Choroid plexus epithelial cell (primary cell): ENCODE measurements around the gene DBN1.

ENCODE experiments used
- DNase-seq: peaks from one replicate; pipeline ENCODE4 v3.0.0-alpha.2; 2010; ENCODE audit warnings: low read depth
- H3K4me3 ChIP-seq: 2 replicates; pipeline ENCODE4 v1.5.1; 2011; ENCODE audit warnings: low read depth, mild to moderate bottlenecking, control low read depth, low read length, moderate library complexity
- CTCF ChIP-seq: conservative IDR thresholded peaks from 2 replicates; pipeline ENCODE4 v1.5.1; 2011; ENCODE audit warnings: low read depth, mild to moderate bottlenecking, control low read depth, inconsistent platforms, low read length, moderate library complexity

DBN1 gene

GRCh38 chr5:177509991-177510566 is 36.6 kb upstream of the DBN1 start:
- TF ChIP-seq CTCF: no peak
- no peak for DNase-seq
- H3K4me3 ChIP-seq: no peak overlapping the region

- DNase-seq: no peak
- H3K4me3 ChIP-seq: no peak within 1 kb of the TSS
Observed at GRCh38 chr5:177509381-177509951, 36.0 kb upstream of the DBN1 start, which contains the start of gene DOK3. Gene DOK3, minus strand, starts transcription at chr5:177509826. Its CDS starts 286 bp downstream, at chr5:177509540.

DNA sequence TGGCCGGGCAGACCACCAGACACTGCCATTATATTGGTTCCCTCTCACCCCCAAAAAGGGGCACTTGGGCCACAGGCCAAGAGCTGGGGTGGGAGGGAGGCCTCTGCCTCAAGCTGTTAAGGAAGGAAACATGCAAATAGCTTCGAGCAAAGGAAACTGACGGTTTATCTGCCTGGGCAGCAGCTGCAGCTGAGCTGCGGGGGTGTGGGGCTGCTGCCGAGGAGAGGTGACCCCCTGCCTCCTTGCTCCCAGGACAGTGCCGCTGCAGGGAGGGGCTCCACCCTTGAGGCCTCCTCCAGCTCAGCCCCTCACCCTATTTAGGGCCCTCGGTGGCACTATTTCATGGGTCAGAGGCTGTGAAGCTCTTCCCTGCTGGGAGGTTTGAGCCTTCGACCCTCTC is 35.4 kb upstream of the DBN1 start:
- no peak for DNase-seq
- no peak for TF ChIP-seq CTCF
- no peak overlapping the region for H3K4me3 ChIP-seq

More at GRCh38 chr5:177509381-177509951, 36.0 kb upstream of the DBN1 start, which contains the start of gene DOK3:
- no peak for TF ChIP-seq CTCF

GRCh38 chr5:177508221-177508611 is 34.8 kb upstream of the DBN1 start:
- no peak overlapping the region for H3K4me3 ChIP-seq
- DNase-seq: no peak
- no peak for TF ChIP-seq CTCF

DNA sequence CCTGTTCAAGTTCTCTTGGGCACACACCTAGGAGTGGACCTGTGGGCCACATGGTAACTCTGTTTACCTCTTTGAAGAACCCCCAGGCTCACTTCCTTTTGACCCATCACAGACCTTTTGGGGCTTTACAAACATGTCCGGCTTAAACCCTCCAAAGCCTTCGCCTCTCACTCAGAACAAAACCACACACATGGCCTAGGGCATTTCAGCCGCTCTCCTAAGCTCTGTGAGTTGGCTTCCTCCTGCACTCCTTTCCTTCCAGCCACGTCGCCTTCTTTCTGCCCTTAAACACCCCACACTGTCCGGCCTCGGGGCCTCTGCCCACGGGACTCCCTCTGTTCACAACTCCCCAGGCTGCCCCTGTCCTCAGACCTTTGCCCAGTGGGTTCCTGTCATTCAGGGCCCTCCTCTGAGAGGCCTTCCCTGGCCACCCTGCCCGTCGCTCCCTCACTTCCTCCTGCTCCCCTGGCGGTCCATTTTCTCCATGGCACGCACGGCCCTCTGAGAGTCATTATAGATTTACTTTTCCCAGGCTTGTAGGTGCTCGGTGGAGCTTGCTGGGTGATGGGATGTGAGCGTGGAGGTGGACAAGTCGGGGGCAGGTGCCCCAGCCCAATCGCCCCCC is 34.3 kb upstream of the DBN1 start:
- H3K4me3 ChIP-seq: no peak overlapping the region
- TF ChIP-seq CTCF: no peak
- no peak for DNase-seq

DNA sequence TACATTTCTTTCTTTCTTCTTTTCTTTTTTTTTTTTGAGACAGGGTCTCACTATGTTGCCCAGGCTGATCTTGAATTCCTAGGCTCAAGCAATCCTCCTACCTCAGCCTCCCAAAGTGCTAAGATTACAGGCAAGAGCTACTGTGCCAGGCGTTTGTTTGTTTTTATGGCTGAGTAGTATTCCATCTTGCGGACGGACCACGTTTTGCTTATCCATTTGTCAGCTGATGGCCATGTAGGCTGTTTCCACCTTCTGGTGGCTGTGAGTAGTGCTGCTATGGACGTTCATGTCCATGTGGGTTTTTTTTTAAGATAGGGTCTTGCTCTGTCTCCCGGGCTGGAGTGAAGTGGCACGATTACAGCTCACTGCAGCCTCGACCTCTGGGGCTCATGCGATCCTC is 33.7 kb upstream of the DBN1 start:
- DNase-seq: peak; percentile 58
- H3K4me3 ChIP-seq: no peak overlapping the region
- peak; percentile 55 for TF ChIP-seq CTCF
